HFFc6 (cell line): ENCODE data around the gene CHST11. TPM values are rescaled to one million over a fixed set of nuclear protein-coding genes. Genes with fewer than 3 reads are reported as not detected.
A peak's percentile ranks its signal among the peaks of the same experiment; 100 is the strongest.

Source experiments
- DNase-seq: peaks from one replicate; pipeline ENCODE4 v3.0.0-alpha.2; 2018
- H3K27ac Mint-ChIP-seq: 2 replicates; pipeline ENCODE4 v1.8.0; 2020; ENCODE audit warnings: mild to moderate bottlenecking, mixed read lengths
- H3K27me3 Mint-ChIP-seq: 2 replicates; pipeline ENCODE4 v1.8.0; 2021; ENCODE audit warnings: mild to moderate bottlenecking, moderate library complexity, mixed read lengths; ENCODE audit not compliant: insufficient read depth
- H3K36me3 Mint-ChIP-seq: 2 replicates; pipeline ENCODE4 v1.8.0; 2021; ENCODE audit warnings: low read depth, mixed read lengths
- H3K4me1 Mint-ChIP-seq: 2 replicates; pipeline ENCODE4 v1.8.0; 2020; ENCODE audit warnings: low read depth, mixed read lengths
- H3K4me3 Mint-ChIP-seq: 2 replicates; pipeline ENCODE4 v1.8.0; 2020; ENCODE audit warnings: mild to moderate bottlenecking, moderate library complexity, mixed read lengths
- H3K9me3 Mint-ChIP-seq: 2 replicates; pipeline ENCODE4 v1.8.0; 2020; ENCODE audit warnings: mild to moderate bottlenecking, mixed read lengths
- CTCF ChIP-seq: fragments of 200-600 bp; sonication (generic); IDR thresholded peaks from 2 replicates; pipeline ENCODE4 v1.5.0; 2021; ENCODE audit warnings: antibody characterized with exemption, mild to moderate bottlenecking
- total RNA-seq, 6 experiments: library from RNA; stranded (reverse); fragmentation: NEBNext Ultra II Directional; extraction: Animal tissue kit (Norgen Biotek cat#: 25700); gene quantifications; 2 replicates in 1 of 6; 3 replicates in 5 of 6; pipeline ENCODE4 v1.2.3, GENCODE V29; 2021

CHST11 gene
- total RNA-seq, 6 experiments from 2014 or later = 2.4 to 4.3 (median 3.8) TPM

GRCh38 chr12:104683831-104684503, 227.2 kb downstream of the CHST11 start:
- H3K9me3 Mint-ChIP-seq = no peaks in the 10 kb centered on the region
- H3K4me1 Mint-ChIP-seq = peaks cover 20% of the 10 kb centered on the region
- no peak for DNase-seq
- no peak overlapping the region for H3K27ac Mint-ChIP-seq
- peaks cover 3% of the 10 kb centered on the region for H3K27me3 Mint-ChIP-seq
- TF ChIP-seq CTCF = no peak
- H3K4me3 Mint-ChIP-seq = no peak overlapping the region
- no peaks in the 10 kb centered on the region for H3K36me3 Mint-ChIP-seq

- no peak overlapping the region for H3K27ac Mint-ChIP-seq
- no peak for DNase-seq
- H3K36me3 Mint-ChIP-seq = no peaks in the 10 kb centered on the region
- H3K4me1 Mint-ChIP-seq = peaks cover 20% of the 10 kb centered on the region
- no peak for TF ChIP-seq CTCF
- H3K9me3 Mint-ChIP-seq = no peaks in the 10 kb centered on the region
- H3K27me3 Mint-ChIP-seq = peaks cover 5% of the 10 kb centered on the region
- H3K4me3 Mint-ChIP-seq = no peak overlapping the region
Measured at GRCh38 chr12:104684884-104685283, 228.1 kb downstream of the CHST11 start.

GRCh38 chr12:104685366-104685765, 228.6 kb downstream of the CHST11 start:
- Mint-ChIP-seq H3K4me3 (no peak overlapping the region), H3K27me3 (peaks cover 5% of the 10 kb centered on the region), H3K27ac (no peak overlapping the region), H3K9me3 (no peaks in the 10 kb centered on the region), H3K4me1 (peaks cover 20% of the 10 kb centered on the region), H3K36me3 (no peaks in the 10 kb centered on the region)
- no peak for DNase-seq
- no peak for TF ChIP-seq CTCF

- Mint-ChIP-seq H3K4me1 (peaks cover 20% of the 10 kb centered on the region), H3K27me3 (peaks cover 3% of the 10 kb centered on the region; the same call in 1 of the 2 replicates), H3K9me3 (no peaks in the 10 kb centered on the region), H3K4me3 (no peak overlapping the region; the same call in 1 of the 2 replicates), H3K27ac (peak overlapping the region; percentile 22; the same call in 1 of the 2 replicates), H3K36me3 (no peaks in the 10 kb centered on the region)
- no peak for DNase-seq
- no peak for TF ChIP-seq CTCF
Measured at GRCh38 chr12:104686196-104686595, 229.4 kb downstream of the CHST11 start.

GRCh38 chr12:104687823-104688573, 231.2 kb downstream of the CHST11 start:
- peaks cover 20% of the 10 kb centered on the region for H3K4me1 Mint-ChIP-seq
- DNase-seq = no peak
- no peak for TF ChIP-seq CTCF
- H3K27ac Mint-ChIP-seq = no peak overlapping the region
- H3K9me3 Mint-ChIP-seq = no peaks in the 10 kb centered on the region; the same call in 1 of the 2 replicates
- H3K4me3 Mint-ChIP-seq = no peak overlapping the region
- H3K36me3 Mint-ChIP-seq = peaks cover 3% of the 10 kb centered on the region
- H3K27me3 Mint-ChIP-seq = peaks cover 3% of the 10 kb centered on the region; the same call in 1 of the 2 replicates
